Natural killer cell treated with Interleukin-12 subunit alpha and Interleukin-12 subunit beta and Interleukin-15 and Interleukin-18, amount 100 ng/mL, for 72 hours (primary cell): ENCODE measurements around the gene GRHL1. TPM values are rescaled to one million over a fixed set of nuclear protein-coding genes. Genes with fewer than 3 reads are reported as not detected.

Experiments used
- ATAC-seq, 2 donors: fragments of 150-1000 bp; cut with Tn5 transposase in 1 of 2; sonication (Bioruptor Pico), chemical (Tn5 transposase) in 1 of 2; 2 replicates each; pipeline ENCODE4 v1.10.0; 2021
- DNase-seq: peaks from one replicate; pipeline ENCODE4 v3.0.0; 2022; ENCODE audit warnings: low spot score
- H3K27ac Mint-ChIP-seq, 2 donors: 1 replicate in 1 of 2; 2 replicates in 1 of 2; pipeline ENCODE4 v1.8.0; 2022; ENCODE audit warnings: mixed read lengths in 2 of 2, mild to moderate bottlenecking in 1 of 2, moderate library complexity in 1 of 2
- H3K27me3 Mint-ChIP-seq, 2 donors: 1 replicate in 1 of 2; 2 replicates in 1 of 2; pipeline ENCODE4 v1.8.0; 2022; ENCODE audit warnings: mixed read lengths in 2 of 2
- H3K36me3 Mint-ChIP-seq: one replicate; pipeline ENCODE4 v1.8.0; 2022; ENCODE audit warnings: mixed read lengths
- H3K4me1 Mint-ChIP-seq, 2 donors: 1 replicate in 1 of 2; 2 replicates in 1 of 2; pipeline ENCODE4 v1.8.0; 2022; ENCODE audit warnings: low read depth in 2 of 2, mixed read lengths in 2 of 2, mild to moderate bottlenecking in 1 of 2
- H3K4me3 Mint-ChIP-seq: one replicate; pipeline ENCODE4 v1.8.0; 2022; ENCODE audit warnings: mixed read lengths
- H3K9me3 Mint-ChIP-seq: 2 replicates; pipeline ENCODE4 v1.8.0; 2022; ENCODE audit warnings: mixed read lengths
- total RNA-seq, 2 donors: library from RNA; stranded (reverse); gene quantifications; one replicate each; pipeline ENCODE4 v1.2.3, GENCODE V29; 2022

GRHL1 gene
- total RNA-seq, 2 donors from 2014 or later, result 1.1 to 1.4 TPM

DNA sequence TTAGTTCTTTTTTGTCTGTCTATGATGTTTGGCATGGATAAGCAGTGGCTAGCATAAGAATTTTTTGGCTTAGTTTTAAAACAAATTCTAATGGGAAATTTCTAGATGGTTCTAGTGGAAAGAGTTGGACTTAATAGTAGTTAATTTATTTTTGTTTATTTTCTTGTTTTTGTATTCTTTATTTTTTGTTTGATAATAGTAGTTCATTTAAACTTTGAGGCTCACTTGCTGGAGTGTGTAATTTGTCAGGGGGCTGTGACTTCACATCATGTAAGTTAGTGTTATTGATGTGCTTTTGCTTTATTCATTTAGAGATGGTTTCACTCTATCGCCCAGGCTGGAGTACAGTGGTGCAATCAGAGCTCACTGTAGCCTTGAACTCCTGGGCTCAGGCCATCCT, 48.2 kb downstream of the GRHL1 start:
- Mint-ChIP-seq H3K27ac (no peak overlapping the region), H3K4me1 (peaks cover 0 to 4% of the 10 kb centered on the region in 2 donors), H3K36me3 (no peaks in the 10 kb centered on the region), H3K4me3 (no peak overlapping the region), H3K27me3 (no peaks in the 10 kb centered on the region), H3K9me3 (no peaks in the 10 kb centered on the region)
- ATAC-seq, result no peak
- DNase-seq, result no peak

DNA sequence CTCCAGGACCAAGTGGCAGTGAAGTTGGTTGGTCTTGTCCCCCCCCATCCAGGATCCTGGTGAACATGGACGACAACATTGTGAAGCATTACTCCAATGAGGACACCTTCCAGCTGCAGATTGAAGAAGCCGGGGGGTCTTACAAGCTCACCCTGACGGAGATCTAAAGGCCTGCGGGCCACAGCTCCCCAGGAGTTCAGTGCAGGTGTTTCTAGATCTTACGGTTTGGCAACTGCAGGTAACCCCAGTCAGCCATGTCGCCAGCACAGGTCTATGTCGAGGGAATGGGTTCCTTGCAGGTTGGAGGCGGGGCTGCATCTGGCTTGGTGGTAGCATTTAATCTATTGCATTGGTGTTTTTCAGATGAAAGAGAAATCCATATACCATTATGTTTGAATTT, 49.0 kb downstream of the GRHL1 start:
- Mint-ChIP-seq H3K36me3 (no peaks in the 10 kb centered on the region), H3K27ac (no peak overlapping the region), H3K27me3 (no peaks in the 10 kb centered on the region), H3K4me3 (no peak overlapping the region), H3K9me3 (no peaks in the 10 kb centered on the region), H3K4me1 (no peaks in the 10 kb centered on the region)
- DNase-seq (no peak), ATAC-seq (no peak)

DNA sequence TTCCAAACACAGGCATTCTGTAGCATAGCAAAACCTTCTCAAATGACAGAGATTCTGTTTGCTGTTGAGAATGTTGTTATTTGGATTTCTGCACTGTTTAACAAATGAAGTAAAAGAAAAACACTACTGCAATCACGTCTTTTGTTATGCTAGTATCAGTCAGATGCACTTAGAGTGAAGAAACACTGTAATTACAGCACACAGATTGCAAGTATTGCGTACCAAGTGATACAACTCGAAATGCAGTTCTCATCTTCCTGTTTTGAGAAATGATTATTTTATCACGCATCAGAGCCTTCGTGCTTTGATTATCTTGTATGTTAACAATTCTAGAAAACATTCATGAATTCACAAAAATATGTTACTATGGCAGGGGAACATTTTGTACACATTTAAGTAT, 50.1 kb downstream of the GRHL1 start:
- Mint-ChIP-seq H3K4me1 (peaks cover 0 to 1% of the 10 kb centered on the region in 2 donors), H3K9me3 (no peaks in the 10 kb centered on the region), H3K27me3 (no peaks in the 10 kb centered on the region), H3K36me3 (no peaks in the 10 kb centered on the region), H3K27ac (no peak overlapping the region), H3K4me3 (no peak overlapping the region)
- no peak for ATAC-seq
- no peak for DNase-seq

DNA sequence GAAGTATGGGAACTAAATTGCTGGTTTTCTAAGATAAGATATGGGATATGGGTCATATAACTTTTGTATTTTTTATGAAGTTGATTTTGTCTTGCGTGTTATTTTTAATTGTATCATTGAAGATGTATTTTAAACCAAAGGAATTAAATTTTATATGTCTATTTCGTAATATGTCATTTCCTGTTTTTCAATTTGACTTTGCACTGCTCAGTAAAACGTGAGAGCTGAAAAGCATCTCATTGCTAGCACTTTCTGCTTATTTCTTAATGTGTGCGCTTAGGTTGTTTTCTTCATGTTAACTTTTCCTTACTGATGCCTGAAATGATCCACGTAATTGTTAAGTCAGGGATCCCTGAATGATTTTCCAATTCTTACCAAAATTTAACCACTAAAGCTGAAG, 50.6 kb downstream of the GRHL1 start:
- H3K36me3 Mint-ChIP-seq, result no peaks in the 10 kb centered on the region
- ATAC-seq (no peak), DNase-seq (no peak)
- no peaks in the 10 kb centered on the region for H3K9me3 Mint-ChIP-seq
- no peak overlapping the region for H3K27ac Mint-ChIP-seq
- no peaks in the 10 kb centered on the region for H3K27me3 Mint-ChIP-seq
- peaks cover 0 to 3% of the 10 kb centered on the region in 2 donors for H3K4me1 Mint-ChIP-seq
- no peak overlapping the region for H3K4me3 Mint-ChIP-seq

DNA sequence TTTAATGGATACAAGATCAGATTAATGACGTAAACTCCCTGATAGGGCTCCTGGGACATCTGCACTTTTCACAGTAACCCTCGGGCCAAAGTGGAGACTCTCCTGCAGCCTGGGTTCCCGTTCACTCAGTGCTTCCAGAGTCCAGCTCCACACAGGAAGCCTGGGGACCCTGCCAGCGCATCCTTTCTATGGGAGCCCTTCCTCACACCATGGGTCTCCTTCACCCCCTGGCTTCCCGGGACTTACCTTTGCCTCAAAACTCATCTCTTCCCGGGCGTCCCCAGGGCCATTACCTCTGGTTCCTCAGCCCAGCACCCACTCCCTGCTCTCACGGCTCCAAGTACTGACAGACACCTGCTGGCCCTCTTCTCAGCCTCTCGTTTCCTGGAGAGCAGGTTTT, 51.2 kb downstream of the GRHL1 start:
- DNase-seq, result no peak
- no peak for ATAC-seq
- Mint-ChIP-seq H3K27ac (no peak overlapping the region), H3K36me3 (no peaks in the 10 kb centered on the region), H3K9me3 (no peaks in the 10 kb centered on the region), H3K27me3 (peaks cover 0 to 3% of the 10 kb centered on the region in 2 donors), H3K4me3 (no peak overlapping the region), H3K4me1 (peaks cover 0 to 3% of the 10 kb centered on the region in 2 donors)

DNA sequence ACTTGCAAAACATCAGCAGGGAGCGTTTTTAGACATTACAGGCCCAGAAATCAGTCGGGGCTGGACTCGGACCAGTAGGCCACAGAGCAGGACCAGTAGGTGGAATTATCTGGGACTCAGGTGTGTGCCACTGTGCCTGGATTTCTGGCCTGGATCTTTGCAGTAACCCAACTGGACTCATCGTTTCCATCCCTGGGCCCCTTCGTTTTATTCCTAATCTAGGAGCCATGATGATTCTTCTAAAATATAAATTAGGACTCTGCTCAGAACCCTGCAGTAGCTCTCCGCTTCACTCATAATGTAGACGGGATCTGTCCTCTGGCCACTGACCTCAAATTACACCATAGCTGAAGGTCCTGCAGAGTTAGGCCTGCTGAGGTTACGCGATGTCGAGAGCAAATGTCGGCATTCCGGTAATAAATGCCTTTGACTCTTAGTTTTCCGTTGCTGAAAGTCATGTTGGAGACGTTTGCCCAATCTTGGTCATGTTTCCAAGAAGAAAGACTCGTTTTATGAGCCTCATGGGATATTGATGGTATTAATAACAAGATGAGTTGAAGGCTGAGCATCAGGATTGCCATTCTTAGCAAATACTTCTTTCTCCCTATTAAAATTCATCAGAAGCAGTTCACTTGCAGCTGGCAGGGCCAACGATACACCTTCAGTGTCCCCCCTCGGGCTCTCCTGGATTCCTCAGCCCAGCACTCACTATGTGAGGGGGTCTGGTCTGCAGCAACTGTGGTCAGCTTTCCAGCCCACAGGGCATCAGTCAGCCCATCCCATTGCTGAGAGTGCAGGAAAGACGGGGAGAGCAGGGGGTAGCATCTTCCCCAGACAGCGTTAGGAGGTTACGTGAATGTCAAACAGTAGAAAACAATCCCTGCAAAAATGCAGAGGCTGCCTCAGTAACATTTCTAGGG, 52.0 kb downstream of the GRHL1 start:
- Mint-ChIP-seq H3K27ac (no peak overlapping the region), H3K4me3 (no peak overlapping the region), H3K27me3 (peaks cover 0 to 3% of the 10 kb centered on the region in 2 donors), H3K36me3 (no peaks in the 10 kb centered on the region), H3K9me3 (no peaks in the 10 kb centered on the region), H3K4me1 (peaks cover 0 to 3% of the 10 kb centered on the region in 2 donors)
- ATAC-seq, result no peak
- DNase-seq, result no peak

DNA sequence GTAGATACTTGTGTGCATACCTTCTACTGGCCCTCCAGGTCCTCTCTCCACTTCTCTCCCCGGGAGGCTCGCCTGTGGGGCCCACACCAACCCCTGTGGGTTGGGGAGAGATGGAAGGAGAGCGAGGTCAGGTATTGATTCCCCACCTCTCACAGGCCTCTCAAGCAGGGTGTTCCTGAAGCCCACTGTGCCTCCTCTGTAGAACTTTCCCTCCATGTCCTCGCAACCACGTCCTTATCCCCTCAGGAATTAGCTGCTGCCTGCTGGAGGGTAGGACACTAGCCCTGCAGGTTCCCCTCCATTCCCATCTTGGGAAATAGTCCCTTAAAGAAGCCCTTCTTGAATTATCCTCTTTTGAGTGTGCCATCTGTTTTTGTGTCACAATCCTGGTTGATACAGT, 52.9 kb downstream of the GRHL1 start:
- no peak for ATAC-seq
- peaks cover 0 to 3% of the 10 kb centered on the region in 2 donors for H3K27me3 Mint-ChIP-seq
- no peaks in the 10 kb centered on the region for H3K9me3 Mint-ChIP-seq
- peaks cover 0 to 3% of the 10 kb centered on the region in 2 donors for H3K4me1 Mint-ChIP-seq
- H3K27ac Mint-ChIP-seq, result no peak overlapping the region
- no peak for DNase-seq
- no peak overlapping the region for H3K4me3 Mint-ChIP-seq
- no peaks in the 10 kb centered on the region for H3K36me3 Mint-ChIP-seq

DNA sequence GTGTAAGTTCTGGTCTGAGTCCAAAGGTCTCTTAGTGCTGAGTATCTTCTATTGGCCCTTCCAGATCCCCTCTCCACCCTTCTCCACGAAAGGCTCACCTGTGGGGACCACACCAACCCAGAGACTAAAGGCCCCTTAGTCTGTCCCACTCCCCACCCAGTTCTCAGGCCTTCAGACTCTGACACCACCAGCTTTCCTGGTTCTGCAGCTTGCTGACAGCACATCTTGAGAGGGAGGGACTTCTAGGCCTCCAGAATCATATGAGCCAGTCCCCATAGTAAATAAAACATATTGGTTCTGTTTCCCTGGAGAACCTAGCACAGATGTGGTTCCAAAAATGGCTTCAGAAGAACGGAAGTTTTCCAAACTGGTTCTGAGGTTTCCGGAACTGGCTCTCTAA, 53.3 kb downstream of the GRHL1 start:
- no peaks in the 10 kb centered on the region for H3K9me3 Mint-ChIP-seq
- no peak overlapping the region for H3K27ac Mint-ChIP-seq
- H3K36me3 Mint-ChIP-seq, result no peaks in the 10 kb centered on the region
- peaks cover 0 to 3% of the 10 kb centered on the region in 2 donors for H3K4me1 Mint-ChIP-seq
- H3K4me3 Mint-ChIP-seq, result no peak overlapping the region
- peaks cover 0 to 3% of the 10 kb centered on the region in 2 donors for H3K27me3 Mint-ChIP-seq
- DNase-seq, result no peak
- ATAC-seq, result no peak

DNA sequence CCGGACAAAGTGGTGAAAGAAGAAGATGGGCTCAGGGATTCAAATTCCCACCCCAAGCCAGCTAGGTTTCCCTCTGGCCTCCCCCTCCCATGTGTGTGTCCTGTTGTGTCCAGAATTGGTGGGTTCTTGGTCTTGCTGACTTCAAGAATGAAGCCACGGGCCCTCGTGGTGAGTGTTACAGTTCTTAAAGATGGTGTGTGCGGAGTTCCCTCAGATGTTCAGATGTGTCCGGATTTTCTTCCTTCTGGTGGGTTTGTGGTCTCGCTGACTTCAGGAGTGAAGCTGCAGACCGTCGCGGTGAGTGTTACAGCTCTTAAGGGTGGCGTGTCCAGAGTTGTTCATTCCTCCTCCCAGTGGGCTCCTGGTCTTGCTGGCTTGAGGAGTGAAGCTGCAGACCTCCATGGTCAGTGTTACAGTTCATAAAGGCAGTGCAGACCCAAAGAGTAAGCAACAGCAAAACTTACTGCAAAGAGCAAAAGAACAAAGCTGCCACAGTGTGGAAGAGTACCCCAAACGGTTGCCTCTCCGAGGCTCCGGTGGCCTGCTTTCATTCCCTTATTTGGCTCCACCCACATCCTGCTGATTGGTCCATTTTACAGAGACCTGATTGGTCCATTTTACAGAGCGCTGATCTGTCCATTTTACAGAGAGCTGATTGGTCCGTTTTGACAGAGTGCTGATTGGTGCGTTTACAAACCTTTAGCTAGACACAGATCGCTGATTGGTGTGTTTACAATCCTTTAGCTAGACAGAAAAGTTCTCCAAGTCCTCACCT, 54.2 kb downstream of the GRHL1 start:
- ATAC-seq, result no peak
- no peak for DNase-seq

DNA sequence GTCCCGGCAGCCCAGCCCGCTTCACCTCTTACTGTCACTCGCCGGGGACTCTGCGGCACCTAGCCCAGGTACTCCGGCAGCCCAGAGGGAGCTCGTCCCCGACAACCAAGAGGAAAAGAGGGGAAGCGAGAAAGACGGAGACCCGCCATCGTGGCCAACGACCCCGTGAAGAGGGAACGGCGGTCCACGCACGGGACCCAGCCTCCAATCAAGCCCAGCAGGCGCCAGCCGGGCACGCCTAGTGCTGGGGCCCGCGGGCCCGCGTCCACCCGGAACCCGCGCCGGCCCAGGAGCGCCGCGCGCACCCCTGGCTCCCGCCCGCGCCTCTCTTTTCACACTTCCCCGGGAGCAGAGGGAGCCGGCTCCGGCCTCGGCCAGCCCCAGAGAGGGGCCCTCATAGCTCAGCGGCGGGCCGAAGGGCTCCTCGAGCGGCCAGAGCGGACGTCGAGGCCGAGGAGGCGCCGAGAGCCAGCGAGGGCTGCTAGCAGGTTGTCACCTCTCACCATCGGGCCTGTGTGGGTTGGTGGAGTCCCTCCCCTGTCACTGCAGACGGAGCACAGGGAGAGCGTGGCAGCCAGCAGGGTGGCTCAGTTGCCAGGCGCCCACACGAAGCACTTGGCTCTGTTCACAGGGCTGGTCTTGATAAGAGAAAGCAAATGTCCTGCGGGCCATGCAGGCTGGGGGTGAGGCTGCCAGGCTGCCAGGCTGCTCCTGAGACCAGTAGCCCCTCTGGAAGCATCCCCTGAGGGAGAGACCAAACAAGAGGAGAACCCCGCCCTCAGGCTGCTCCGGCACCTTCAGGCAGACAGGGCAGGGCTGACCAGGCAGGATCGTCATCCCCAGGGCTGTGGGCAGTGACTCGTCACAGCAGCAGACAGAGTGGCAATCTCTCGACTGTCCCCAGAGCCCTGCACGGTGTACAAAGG, 55.0 kb downstream of the GRHL1 start:
- Mint-ChIP-seq H3K27ac (no peak overlapping the region), H3K27me3 (peaks cover 0 to 3% of the 10 kb centered on the region in 2 donors), H3K36me3 (no peaks in the 10 kb centered on the region), H3K9me3 (no peaks in the 10 kb centered on the region), H3K4me1 (peaks cover 0 to 3% of the 10 kb centered on the region in 2 donors), H3K4me3 (no peak overlapping the region)
- ATAC-seq (peak; percentile 62 to 82), DNase-seq (no peak)

More for the DNA sequence above, 54.2 kb downstream of the GRHL1 start:
- H3K9me3 Mint-ChIP-seq, result no peaks in the 10 kb centered on the region
- H3K36me3 Mint-ChIP-seq, result no peaks in the 10 kb centered on the region
- H3K27ac Mint-ChIP-seq, result no peak overlapping the region
- no peak overlapping the region for H3K4me3 Mint-ChIP-seq
- H3K27me3 Mint-ChIP-seq, result peaks cover 0 to 3% of the 10 kb centered on the region in 2 donors
- H3K4me1 Mint-ChIP-seq, result peaks cover 0 to 3% of the 10 kb centered on the region in 2 donors

DNA sequence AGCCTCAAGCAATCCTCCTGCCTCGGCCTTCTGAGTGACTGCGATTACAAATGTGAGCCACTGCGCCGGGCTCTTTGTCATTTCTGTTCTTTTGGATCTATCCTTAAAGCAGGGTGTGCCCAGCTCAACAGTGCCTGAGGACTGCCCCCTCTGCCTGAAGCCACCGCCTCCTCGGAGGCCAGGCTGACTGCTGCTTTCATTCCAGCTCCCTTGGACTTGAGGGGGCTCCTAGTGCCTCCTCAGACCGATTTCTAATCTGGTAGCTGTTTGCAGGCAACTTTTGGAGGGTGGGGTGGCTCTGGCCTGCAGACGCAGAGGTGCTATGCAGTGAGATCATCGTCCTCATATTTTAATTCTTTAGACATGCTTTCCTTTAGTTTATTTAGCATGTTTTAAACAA, 55.9 kb downstream of the GRHL1 start:
- Mint-ChIP-seq H3K9me3 (no peaks in the 10 kb centered on the region), H3K4me3 (no peak overlapping the region), H3K36me3 (no peaks in the 10 kb centered on the region), H3K27ac (no peak overlapping the region), H3K27me3 (peaks cover 0 to 3% of the 10 kb centered on the region in 2 donors), H3K4me1 (peaks cover 0 to 3% of the 10 kb centered on the region in 2 donors)
- ATAC-seq (no peak), DNase-seq (no peak)

DNA sequence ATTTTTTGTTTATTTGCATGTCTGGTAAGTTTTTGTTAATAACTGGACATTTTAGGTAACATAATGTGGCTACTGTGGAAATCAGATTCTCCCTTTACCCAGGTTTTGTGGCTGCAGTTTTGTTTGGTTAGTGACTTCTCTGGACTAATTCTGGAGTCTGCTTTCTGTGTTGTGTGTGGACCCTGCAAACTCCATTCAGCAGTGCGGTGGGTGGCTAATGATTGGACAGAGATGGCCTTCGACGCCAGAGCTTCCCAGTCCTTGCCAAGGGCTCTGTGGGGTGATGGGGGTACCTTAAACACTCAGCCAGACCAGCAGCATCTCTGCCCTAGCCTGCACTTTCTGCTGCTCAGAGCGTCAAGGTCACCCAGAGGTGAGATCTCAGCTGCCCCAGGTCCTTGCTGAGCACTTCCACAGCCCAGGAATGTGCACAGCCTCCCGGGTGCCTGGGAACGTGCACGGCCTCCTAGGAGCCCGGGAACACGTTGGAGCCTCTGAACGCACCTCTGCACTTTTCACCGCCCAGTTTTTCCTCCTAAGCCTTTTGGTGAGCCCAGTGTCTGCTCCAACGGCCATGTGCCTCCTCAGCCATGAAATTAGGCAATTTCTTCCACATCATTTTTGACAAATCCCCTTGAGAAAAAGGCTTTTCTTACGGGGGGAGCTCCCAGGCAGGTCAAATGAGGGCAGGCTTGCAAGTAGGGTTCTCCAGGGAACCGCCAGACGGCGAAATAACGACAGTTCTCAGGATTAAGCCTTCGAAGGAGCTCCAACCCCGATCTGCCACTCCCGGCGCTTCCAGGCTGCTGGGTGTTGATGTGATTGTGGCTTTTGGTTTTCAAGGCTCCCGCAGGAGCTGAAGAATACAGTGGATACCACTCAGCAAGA, 56.7 kb downstream of the GRHL1 start:
- DNase-seq (no peak), ATAC-seq (no peak)
- H3K4me3 Mint-ChIP-seq, result no peak overlapping the region
- H3K4me1 Mint-ChIP-seq, result peaks cover 0 to 3% of the 10 kb centered on the region in 2 donors
- H3K9me3 Mint-ChIP-seq, result no peaks in the 10 kb centered on the region
- peaks cover 0 to 3% of the 10 kb centered on the region in 2 donors for H3K27me3 Mint-ChIP-seq
- H3K27ac Mint-ChIP-seq, result no peak overlapping the region
- H3K36me3 Mint-ChIP-seq, result no peaks in the 10 kb centered on the region
